H1 (cell line): ENCODE results near the gene SYT13. TPM values are rescaled to one million over a fixed set of nuclear protein-coding genes. Genes with fewer than 3 reads are reported as not detected.

Experiments
- CBX8 ChIP-seq: fragments of 300-800, 300-1000 bp; sonication (generic); IDR thresholded peaks from 2 replicates; pipeline ENCODE4 v1.7.1; 2016; ENCODE audit warnings: low read depth, low read length, borderline replicate concordance
- CHD2 ChIP-seq: IDR thresholded peaks from 2 replicates; pipeline ENCODE4 v1.6.1; 2012; ENCODE audit warnings: low read length, improper control_type of control experiment
- RXRA ChIP-seq: IDR thresholded peaks from 2 replicates; pipeline ENCODE4 v1.6.1; 2011; ENCODE audit warnings: low read depth, mild to moderate bottlenecking, low read length, moderate library complexity; ENCODE audit not compliant: insufficient read depth
- SAP30 ChIP-seq: fragments of 300-600 bp; sonication (generic); IDR thresholded peaks from 2 replicates; pipeline ENCODE4 v1.7.1; 2012; ENCODE audit warnings: low read length, moderate library complexity, mild to moderate bottlenecking, inconsistent platforms; ENCODE audit not compliant: insufficient read depth, insufficient replicate concordance
- SIN3A ChIP-seq, 2 experiments: IDR thresholded peaks in 1 of 2; conservative IDR thresholded peaks in 1 of 2; 2 replicates each; pipeline ENCODE4 v1.6.1; 2011 to 2012; ENCODE audit warnings: low read length in 2 of 2, improper control_type of control experiment in 1 of 2, low read depth in 1 of 2, mild to moderate bottlenecking in 1 of 2
- SIX5 ChIP-seq: IDR thresholded peaks from 2 replicates; pipeline ENCODE4 v1.6.1; 2011; ENCODE audit warnings: mild to moderate bottlenecking, low read depth, low read length
- SP2 ChIP-seq: IDR thresholded peaks from 2 replicates; pipeline ENCODE4 v1.6.1; 2012; ENCODE audit warnings: mild to moderate bottlenecking, low read length, inconsistent platforms
- polyA plus RNA-seq, 7 experiments: library from polyadenylated mRNA; depleted of rRNA in 3 of 7; stranded (reverse) in 5 of 7; unstranded in 2 of 7; fragments of >200 nt in 5 of 7; fragments of 200-250 nt in 2 of 7; gene quantifications; 1 replicate in 5 of 7; 2 replicates in 1 of 7; 4 replicates in 1 of 7; pipeline versions ENCODE4 v1.2.1 to v1.2.3, GENCODE V29; 2011 to 2013; ENCODE audit warnings: missing spikeins in 2 of 7, mixed read lengths in 2 of 7
- total RNA-seq: library from RNA; stranded (reverse); fragmentation: NEBNext Ultra II Directional; extraction: Animal tissue kit (Norgen Biotek cat#: 25700); gene quantifications from 2 replicates; pipeline ENCODE4 v1.2.1, GENCODE V29; 2021
- TF ChIP-seq, protein P1 (sequence below), 3 experiments: IDR thresholded peaks; 1 replicate in 2 of 3; 2 replicates in 1 of 3; pipeline versions ENCODE4 v1.5.1 to v1.6.1; 2011; ENCODE audit warnings: low read length in 3 of 3, mild to moderate bottlenecking in 3 of 3, inconsistent platforms in 2 of 3, low read depth in 1 of 3, moderate library complexity in 1 of 3; ENCODE audit not compliant: insufficient read depth in 1 of 3; ENCODE audit errors: control extremely low read depth in 1 of 3

The SYT13 gene
- total and polyA plus RNA-seq, 2 of the 8 experiments (the other 6 are each of a cell fraction or from before 2014, with no cell fraction given): 4.8 to 13.2 TPM

GRCh38 chr11:45233121-45233803 is 52.9 kb downstream of the SYT13 start (continued):
- TF ChIP-seq, protein P1, sequence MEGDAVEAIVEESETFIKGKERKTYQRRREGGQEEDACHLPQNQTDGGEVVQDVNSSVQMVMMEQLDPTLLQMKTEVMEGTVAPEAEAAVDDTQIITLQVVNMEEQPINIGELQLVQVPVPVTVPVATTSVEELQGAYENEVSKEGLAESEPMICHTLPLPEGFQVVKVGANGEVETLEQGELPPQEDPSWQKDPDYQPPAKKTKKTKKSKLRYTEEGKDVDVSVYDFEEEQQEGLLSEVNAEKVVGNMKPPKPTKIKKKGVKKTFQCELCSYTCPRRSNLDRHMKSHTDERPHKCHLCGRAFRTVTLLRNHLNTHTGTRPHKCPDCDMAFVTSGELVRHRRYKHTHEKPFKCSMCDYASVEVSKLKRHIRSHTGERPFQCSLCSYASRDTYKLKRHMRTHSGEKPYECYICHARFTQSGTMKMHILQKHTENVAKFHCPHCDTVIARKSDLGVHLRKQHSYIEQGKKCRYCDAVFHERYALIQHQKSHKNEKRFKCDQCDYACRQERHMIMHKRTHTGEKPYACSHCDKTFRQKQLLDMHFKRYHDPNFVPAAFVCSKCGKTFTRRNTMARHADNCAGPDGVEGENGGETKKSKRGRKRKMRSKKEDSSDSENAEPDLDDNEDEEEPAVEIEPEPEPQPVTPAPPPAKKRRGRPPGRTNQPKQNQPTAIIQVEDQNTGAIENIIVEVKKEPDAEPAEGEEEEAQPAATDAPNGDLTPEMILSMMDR (IDR thresholded peaks at IDR 0.05; ENCODE audit: control extremely low read depth in 1 of 3, insufficient read depth in 1 of 3, low read depth in 1 of 3, low read length in 3 of 3): peak; percentile 73 to 98 (median 94)
- TF ChIP-seq SIN3A (conservative IDR thresholded peaks at IDR 0.05 in 1 of 2, IDR thresholded peaks at IDR 0.05 in 1 of 2; ENCODE audit: low read depth in 1 of 2, low read length in 2 of 2) (no peak), CHD2 (no peak), RXRA (no peak), SP2 (no peak), CBX8 (no peak), SAP30 (no peak), SIX5 (no peak)
